HG03064 (cell line): Measurements from ENCODE around the gene GSG1L.

Experiments used
- ATAC-seq: cut with Tn5 transposase; IDR thresholded peaks from one replicate; pipeline ENCODE4 v1.9.1; 2021; ENCODE audit warnings: low read depth; ENCODE audit not compliant: unreplicated experiment

Gene GSG1L

GRCh38 chr16:28067604-28068379, 4.3 kb upstream of the GSG1L start:
- no peak for ATAC-seq

- ATAC-seq = no peak
Observed at GRCh38 chr16:28064706-28065249, 1.3 kb upstream of the GSG1L start.

- no peak for ATAC-seq
Observed at GRCh38 chr16:28064150-28064549, 636 bp upstream of the GSG1L start.

- ATAC-seq = no peak
Observed at GRCh38 chr16:28062847-28063521, 530 bp downstream of the GSG1L start.

GRCh38 chr16:28062261-28062846, 1.2 kb downstream of the GSG1L start:
- ATAC-seq = no peak

- no peak for ATAC-seq
Observed at GRCh38 chr16:28061352-28062101, 2.0 kb downstream of the GSG1L start.

GRCh38 chr16:28059841-28060575, 3.5 kb downstream of the GSG1L start:
- ATAC-seq = no peak

GRCh38 chr16:28058839-28059589, 4.5 kb downstream of the GSG1L start:
- no peak for ATAC-seq

GRCh38 chr16:28057949-28058348, 5.6 kb downstream of the GSG1L start:
- no peak for ATAC-seq

- no peak for ATAC-seq
Observed at GRCh38 chr16:28053461-28053860, 10.1 kb downstream of the GSG1L start.

- ATAC-seq = no peak
Observed at GRCh38 chr16:28052274-28053128, 11.0 kb downstream of the GSG1L start.

GRCh38 chr16:28051486-28051885, 12.0 kb downstream of the GSG1L start:
- ATAC-seq = no peak

GRCh38 chr16:28042811-28043210, 20.7 kb downstream of the GSG1L start:
- ATAC-seq = no peak

GRCh38 chr16:28041615-28042014, 21.9 kb downstream of the GSG1L start:
- no peak for ATAC-seq

GRCh38 chr16:28040039-28040438, 23.5 kb downstream of the GSG1L start:
- ATAC-seq = no peak

- no peak for ATAC-seq
Observed at GRCh38 chr16:28039493-28039892, 24.0 kb downstream of the GSG1L start.

GRCh38 chr16:28038409-28038808, 25.1 kb downstream of the GSG1L start:
- ATAC-seq = no peak

GRCh38 chr16:28035866-28036393, 27.6 kb downstream of the GSG1L start:
- no peak for ATAC-seq
